ENCODE measurements around the gene TMEM45A. TPM values are rescaled to one million over a fixed set of nuclear protein-coding genes. Genes with fewer than 3 reads are reported as not detected.

TMEM45A gene
- total RNA-seq, 1 experiment from 2014 or later: 10.1 TPM

DNA sequence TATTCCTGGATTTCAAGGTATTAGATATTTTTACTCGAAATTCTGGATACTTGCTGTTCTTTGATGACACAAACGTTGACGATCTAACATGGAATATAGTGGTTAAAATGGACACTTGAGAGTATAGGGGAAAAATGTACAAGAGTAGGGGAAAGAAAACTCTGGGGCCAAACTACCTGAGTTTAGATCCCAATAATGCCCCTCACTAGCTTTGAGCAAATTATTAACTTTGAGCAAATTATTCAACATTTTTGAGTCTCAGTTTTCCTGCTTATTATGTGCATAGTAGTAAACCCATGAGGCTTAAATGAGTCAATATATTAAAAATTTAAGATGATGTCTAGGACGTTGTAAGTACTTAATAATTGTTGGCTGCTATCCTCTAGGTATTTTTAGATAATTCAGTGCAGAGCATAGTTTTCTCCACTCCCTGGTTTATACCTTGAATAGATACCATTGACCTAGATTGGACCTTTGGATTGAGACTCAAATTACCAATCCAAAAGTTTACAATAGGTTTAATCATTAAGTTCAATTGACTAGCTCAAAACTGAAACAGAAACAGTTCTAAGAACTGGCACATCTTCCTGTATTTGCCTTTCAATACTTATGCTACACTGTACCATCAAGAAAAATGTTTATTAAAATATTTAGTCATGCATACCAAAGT is 121.4 kb downstream of the TMEM45A start:
- Mint-ChIP-seq H3K27ac (no peak overlapping the region), H3K4me3 (no peak overlapping the region), H3K27me3 (ENCODE audit: low read depth) (peaks cover under 1% of the 10 kb centered on the region; the same call in 1 of the 2 replicates), H3K4me1 (peaks cover 5 to 7% of the 10 kb centered on the region in 2 experiments), H3K9me3 (peaks cover 3 to 5% of the 10 kb centered on the region in 2 experiments; a peak in 2 of 5 replicates), H3K36me3 (ENCODE audit: insufficient read depth in 1 of 3, low read depth in 3 of 3) (no peaks in the 10 kb centered on the region)
- Histone ChIP-seq H4K91ac (ENCODE audit: insufficient read length, low read depth, low read length) (no peak overlapping the region), H3K27ac (ENCODE audit: insufficient read length, low read depth, low read length) (no peak overlapping the region), H4K5ac (ENCODE audit: insufficient read length, low read depth, low read length) (no peak overlapping the region), H3K23ac (ENCODE audit: insufficient read length, low read depth, low read length) (no peak overlapping the region), H2BK120ac (ENCODE audit: low read depth, low read length, poor library complexity, severe bottlenecking) (no peak overlapping the region), H3T11ph (ENCODE audit: low read length) (no peak overlapping the region), H3K9ac (ENCODE audit: extremely low read depth, insufficient read length, low read length) (no peak overlapping the region), H3K4me2 (ENCODE audit: insufficient read depth, insufficient read length, low read length) (no peak overlapping the region), H2BK20ac (ENCODE audit: low read depth, low read length, poor library complexity, severe bottlenecking) (no peak overlapping the region), H2BK15ac (ENCODE audit: low read depth, low read length) (no peak overlapping the region), H2AK5ac (ENCODE audit: insufficient read length, low read length) (no peak overlapping the region), H3K18ac (ENCODE audit: insufficient read length, low read depth, low read length) (no peak overlapping the region), H2BK5ac (ENCODE audit: insufficient read length, low read length) (no peak overlapping the region), H3K9me3 (ENCODE audit: control insufficient read depth, low read depth, low read length) (no peaks in the 10 kb centered on the region), H4K20me1 (ENCODE audit: control insufficient read depth, insufficient read depth, insufficient read length) (no peaks in the 10 kb centered on the region), H3K14ac (ENCODE audit: insufficient read depth, low read length) (no peak overlapping the region), H3K79me2 (ENCODE audit: insufficient read depth, low read length) (no peaks in the 10 kb centered on the region), H3K4me1 (ENCODE audit: insufficient read depth, low read length) (no peaks in the 10 kb centered on the region), H3K27me3 (ENCODE audit: insufficient read depth, low read length) (no peaks in the 10 kb centered on the region; the same call in 1 of the 2 replicates), H3K23me2 (ENCODE audit: insufficient read length, low read depth, low read length, poor library complexity, severe bottlenecking) (no peaks in the 10 kb centered on the region), H3K79me1 (ENCODE audit: insufficient read depth, low read depth, low read length, poor library complexity, severe bottlenecking) (no peaks in the 10 kb centered on the region), H3K56ac (ENCODE audit: insufficient read length, low read depth, low read length) (no peak overlapping the region), H4K8ac (replicated peaks; ENCODE audit: insufficient read length, low read depth, low read length) (no peak overlapping the region), H2BK12ac (ENCODE audit: insufficient read length, low read depth, low read length) (no peak overlapping the region), H3K4ac (ENCODE audit: low read depth, low read length) (no peak overlapping the region), H2AFZ (ENCODE audit: low read length) (no peak overlapping the region)
- DNase-seq: no peak
- WGBS (ENCODE audit: extremely low coverage, insufficient read length, low lambda C conversion rate): no CpG with 5 or more reads among the region's 4 CpGs
- TF ChIP-seq, protein P1, sequence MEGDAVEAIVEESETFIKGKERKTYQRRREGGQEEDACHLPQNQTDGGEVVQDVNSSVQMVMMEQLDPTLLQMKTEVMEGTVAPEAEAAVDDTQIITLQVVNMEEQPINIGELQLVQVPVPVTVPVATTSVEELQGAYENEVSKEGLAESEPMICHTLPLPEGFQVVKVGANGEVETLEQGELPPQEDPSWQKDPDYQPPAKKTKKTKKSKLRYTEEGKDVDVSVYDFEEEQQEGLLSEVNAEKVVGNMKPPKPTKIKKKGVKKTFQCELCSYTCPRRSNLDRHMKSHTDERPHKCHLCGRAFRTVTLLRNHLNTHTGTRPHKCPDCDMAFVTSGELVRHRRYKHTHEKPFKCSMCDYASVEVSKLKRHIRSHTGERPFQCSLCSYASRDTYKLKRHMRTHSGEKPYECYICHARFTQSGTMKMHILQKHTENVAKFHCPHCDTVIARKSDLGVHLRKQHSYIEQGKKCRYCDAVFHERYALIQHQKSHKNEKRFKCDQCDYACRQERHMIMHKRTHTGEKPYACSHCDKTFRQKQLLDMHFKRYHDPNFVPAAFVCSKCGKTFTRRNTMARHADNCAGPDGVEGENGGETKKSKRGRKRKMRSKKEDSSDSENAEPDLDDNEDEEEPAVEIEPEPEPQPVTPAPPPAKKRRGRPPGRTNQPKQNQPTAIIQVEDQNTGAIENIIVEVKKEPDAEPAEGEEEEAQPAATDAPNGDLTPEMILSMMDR (conservative IDR thresholded peaks at IDR 0.05): no peak
